ENCODE results near the gene NEK4. TPM values are rescaled to one million over a fixed set of nuclear protein-coding genes. Genes with fewer than 3 reads are reported as not detected.

The NEK4 gene
- 14.6 and 15.6 TPM in 2 replicates for total RNA-seq (2014; rRNA removed; shearing (Covaris generic))

DNA sequence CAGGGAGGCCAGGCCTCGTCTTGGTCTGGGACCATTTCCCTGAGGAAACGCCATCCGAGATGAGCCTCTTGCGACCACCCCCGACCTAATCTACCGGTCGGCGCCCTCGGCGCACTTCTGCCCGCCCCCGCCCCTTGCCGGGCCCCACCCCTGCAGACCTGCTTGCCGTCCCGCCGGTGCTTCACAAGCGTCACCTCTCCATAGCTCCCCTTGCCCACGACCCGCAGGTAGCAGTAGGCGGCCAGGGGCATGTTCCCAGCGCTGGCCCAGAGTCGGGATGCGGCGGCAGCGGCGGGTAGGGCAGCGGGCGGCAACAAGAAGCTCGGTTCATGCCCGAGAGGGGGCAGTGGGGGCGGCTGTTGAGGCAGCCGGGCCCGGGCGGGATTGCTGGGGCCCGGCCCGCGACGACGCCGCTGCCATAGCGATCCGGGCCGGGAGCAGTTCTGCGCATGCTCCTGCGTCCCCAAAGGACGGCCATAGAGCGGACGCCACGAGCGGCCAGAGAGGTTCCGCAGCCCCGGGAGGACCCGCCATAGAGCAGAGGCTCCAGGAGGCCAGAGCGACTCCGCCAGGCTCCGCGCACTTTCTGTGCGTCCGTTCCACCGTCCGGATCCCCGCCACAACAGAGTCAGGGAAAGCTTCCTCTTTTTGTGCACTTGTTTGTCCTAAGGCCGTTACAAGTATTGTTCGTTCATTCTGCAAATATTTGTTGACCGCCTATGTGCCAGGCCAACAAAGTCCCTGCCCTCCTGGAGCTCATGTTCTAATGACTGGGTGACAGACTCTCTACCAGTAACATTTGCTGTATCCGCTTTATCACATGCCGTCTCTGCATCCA is at the start of gene NEK4:
TSS of gene NEK4 (minus strand) at position 445 of the 838 bp plus-strand sequence. CDS start at position 251, 194 bp downstream.
- peak; percentile 88 for DNase-seq (ENCODE audit: low spot score)

DNA sequence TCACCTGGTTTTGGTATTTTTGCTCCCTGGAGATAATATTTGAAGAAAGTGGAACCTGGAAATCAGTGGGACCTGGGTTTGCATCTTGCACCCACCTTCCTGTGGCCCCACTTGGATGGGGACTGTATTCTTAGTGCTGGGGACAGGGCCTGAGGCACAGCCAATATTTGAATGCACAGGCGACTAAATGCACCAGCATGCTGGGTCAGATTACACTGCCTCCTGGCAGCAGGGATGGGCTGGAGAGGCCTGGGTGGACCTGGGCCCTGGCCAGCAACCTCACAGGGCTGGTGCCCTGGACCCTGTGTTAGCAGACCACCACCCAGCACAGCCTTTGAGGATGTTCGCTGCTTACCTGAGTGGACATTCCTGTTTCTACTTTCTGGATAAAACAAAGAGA is 49.2 kb upstream of the NEK4 start:
- DNase-seq (ENCODE audit: low spot score), result no peak

GRCh38 chr3:52817860-52818259 is 47.1 kb upstream of the NEK4 start:
- no peak for DNase-seq (ENCODE audit: low spot score)

DNA sequence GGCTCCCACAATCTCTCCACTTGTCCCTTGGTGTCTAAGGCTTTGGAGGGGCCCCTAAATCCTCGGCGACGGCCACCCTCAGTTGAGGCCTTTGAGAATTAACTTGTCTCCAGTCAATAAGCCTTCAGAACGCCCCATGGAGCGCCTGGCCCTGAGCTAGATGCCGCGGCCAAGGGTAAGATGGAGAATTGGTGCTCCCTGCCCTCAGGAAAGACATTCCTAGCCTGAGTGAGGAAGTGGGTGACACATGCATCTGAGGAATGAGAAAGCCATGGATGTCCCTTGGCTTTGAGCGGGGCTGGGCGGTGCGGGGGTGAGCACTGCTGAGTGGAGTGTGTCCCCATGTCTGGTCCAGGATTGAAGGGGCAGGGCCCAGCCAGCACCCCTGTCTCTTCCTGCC is 46.5 kb upstream of the NEK4 start:
- no peak for DNase-seq (ENCODE audit: low spot score)

DNA sequence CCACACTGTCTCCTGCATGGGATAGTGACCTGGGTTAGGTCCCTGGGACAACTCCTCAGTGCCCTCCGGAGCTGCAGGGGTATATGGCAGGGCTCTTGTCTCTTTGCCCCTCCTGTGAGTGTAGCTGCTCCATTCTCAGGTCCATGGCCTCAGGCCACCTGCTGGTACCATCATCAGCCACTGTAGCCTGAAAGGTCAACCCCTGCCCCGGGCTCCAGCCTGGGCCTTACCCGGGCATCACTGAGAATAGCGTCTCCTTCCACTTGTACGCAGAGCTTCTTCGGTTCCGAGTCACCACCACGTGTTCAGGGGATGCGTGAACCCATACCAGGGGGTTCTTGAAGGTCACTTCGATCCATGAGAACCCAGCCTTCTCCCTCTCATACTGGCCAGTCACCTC is 45.9 kb upstream of the NEK4 start:
- DNase-seq (ENCODE audit: low spot score), result no peak

DNA sequence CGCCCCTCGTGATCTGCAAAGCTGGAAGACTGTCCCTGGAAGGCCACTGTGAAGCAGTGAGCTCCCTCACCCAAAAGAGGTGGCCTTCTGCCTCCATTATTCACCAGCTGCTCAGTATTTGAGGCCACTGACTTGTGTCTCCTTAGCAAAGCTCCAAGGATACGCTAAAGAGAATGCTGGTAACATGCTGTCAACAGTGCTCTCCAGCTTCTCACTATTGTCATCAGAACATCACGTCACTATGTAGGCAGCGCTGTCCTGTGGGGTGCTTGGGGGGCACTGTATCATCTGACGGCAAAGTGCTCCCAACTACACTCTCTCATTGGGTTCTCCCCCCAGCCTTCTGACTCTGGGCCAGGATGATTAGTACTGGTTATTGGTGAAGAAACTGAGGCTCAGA is 45.5 kb upstream of the NEK4 start:
- no peak for DNase-seq (ENCODE audit: low spot score)

- DNase-seq (ENCODE audit: low spot score), result no peak
These were observed 43.1 kb upstream of the NEK4 start for GRCh38 chr3:52813810-52814209.

GRCh38 chr3:52811452-52812011 is 40.8 kb upstream of the NEK4 start:
- DNase-seq (ENCODE audit: low spot score), result no peak

DNA sequence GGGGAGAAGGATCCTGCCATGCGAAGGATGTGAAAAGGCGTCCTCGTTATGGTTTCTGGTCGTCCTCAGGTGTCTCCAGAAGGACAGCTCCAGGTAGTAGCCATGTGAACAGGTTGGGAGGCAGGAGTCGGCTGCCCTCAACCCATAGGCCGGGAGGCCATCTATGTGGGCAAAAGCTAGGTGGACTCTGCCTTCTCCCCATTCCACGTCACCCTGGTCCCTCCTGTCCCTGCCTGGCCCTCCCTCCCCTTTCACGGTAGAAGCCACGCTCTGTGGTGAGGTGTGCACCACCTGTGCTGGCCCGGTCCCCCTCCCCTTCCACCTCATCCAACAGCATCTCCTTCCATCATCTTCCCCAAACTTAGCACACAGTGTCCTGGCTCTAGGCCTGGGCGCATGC is 40.2 kb upstream of the NEK4 start:
- DNase-seq (ENCODE audit: low spot score), result no peak

DNA sequence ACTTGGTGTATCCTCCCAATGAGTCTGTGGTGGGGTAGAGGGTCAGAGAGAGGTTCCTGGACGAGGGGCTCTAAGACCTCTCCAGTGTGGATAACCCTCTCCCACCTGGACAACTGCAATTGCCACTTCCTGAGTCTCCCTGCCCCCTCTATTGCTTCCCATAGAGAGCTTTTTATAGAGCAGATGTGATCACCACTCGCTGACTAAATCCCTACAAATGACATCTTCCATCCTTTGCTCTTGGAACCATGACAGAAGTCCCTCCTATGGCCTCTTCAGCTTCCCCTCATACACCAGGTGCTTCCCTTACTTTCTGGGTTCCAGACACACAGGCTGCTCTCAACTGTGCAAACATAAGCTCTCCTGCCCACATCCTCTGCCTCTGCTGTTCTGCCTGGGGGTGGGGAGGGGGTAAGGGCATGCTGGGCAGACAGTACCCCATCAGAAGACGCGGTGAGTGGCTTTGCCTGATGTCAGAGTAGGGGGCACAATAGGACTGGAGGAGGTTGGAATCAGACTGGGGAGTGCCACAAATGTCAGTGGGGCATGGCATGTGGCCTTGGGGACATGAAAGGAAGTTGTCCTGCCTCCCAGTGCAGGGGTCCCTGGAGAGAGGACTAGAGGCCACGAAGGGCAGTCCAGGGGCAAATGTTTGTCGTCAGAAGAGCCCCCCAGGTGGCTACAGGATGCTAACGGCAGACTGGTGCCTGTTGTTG is 39.1 kb upstream of the NEK4 start:
- no peak for DNase-seq (ENCODE audit: low spot score)

- no peak for DNase-seq (ENCODE audit: low spot score)
These were observed 38.4 kb upstream of the NEK4 start for GRCh38 chr3:52809149-52809548.

GRCh38 chr3:52805270-52806039 is 34.7 kb upstream of the NEK4 start:
- no peak for DNase-seq (ENCODE audit: low spot score)

- no peak for DNase-seq (ENCODE audit: low spot score)
These were observed 31.1 kb upstream of the NEK4 start for GRCh38 chr3:52801839-52802238.

DNA sequence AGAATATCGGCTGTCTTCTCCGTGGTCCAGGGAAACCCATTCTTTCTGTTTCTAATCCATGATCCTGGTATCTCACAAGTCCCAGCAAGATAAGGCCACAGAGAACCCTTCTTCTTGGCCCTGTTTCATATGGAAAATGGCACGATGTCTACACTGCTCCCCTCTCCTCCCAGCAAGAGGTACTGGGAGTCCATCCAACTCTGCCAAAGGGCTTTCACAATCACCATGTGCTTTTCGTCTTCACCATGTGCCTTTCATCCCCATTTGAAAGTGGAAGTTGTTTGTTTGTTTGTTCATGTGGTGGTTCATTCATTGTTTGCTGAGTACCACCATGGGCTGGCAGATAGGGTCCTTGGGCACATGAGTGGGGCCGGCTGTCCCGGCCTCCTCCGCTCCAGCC is 29.3 kb upstream of the NEK4 start:
- DNase-seq (ENCODE audit: low spot score), result no peak

DNA sequence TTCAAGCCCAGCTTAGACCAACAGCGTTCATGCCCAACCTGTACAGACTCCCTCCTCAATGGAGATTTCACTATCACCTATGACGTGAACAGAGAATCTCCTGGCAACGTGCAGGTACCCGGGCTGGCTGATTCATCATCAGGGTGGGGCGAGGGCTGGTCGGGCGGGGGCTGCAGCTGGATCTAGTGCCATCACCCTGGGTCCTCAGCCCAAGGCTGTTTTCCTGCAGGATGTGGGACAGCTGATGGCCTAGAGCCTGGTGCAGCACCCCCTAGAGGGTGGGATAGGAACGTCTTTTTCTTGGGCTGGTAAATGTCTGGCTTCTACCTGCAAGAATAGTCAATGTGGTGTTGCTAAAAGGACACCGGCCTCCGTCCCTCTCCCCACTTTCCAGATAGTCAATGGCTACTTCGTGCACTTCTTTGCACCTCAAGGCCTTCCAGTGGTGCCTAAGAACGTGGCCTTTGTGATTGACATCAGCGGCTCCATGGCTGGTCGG is 28.3 kb upstream of the NEK4 start:
- DNase-seq (ENCODE audit: low spot score), result peak; percentile 43

DNA sequence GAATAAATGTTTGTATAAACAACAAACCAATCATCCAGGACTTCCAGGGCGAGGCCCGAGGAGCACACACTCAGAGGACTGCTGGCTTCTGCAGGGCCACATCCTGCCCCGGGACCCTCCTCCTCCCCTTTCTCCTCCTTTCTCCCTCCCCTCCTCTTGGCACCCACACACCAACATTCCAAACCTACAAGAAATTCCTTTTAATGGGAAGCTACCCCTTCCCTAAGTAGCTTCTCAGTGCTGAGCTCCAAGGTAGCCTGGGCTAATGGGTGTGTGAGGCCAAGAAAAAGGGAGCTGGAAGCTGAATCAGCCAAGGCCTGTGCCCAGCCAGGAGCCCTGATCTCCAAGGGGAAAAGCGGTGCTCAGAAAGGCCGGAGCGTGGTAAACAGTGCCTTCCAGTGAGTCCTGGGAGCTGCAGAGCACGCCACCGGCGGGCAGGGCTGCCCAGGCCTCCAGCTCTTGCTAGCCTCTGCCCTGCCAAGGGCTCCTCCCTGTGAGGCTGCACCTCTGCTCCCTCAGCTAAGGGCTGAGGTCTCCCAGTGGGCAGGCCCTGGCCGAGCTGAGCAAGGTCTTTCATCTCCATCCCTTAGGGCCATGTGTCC is 27.7 kb upstream of the NEK4 start:
- no peak for DNase-seq (ENCODE audit: low spot score)

GRCh38 chr3:52796411-52796810 is 25.7 kb upstream of the NEK4 start:
- no peak for DNase-seq (ENCODE audit: low spot score)

GRCh38 chr3:52795298-52795900 is 24.7 kb upstream of the NEK4 start:
- DNase-seq (ENCODE audit: low spot score), result no peak

- no peak for DNase-seq (ENCODE audit: low spot score)
These were observed 23.9 kb upstream of the NEK4 start, which contains the start of gene ITIH3 for GRCh38 chr3:52794612-52795099. TSS of gene ITIH3 (plus strand) at chr3:52794796. CDS start at chr3:52794804, 8 bp downstream.
